IPS-NIHi11 (cell line): Measurements from ENCODE around the gene HDDC3.

Experiments used
- DNase-seq: peaks from one replicate; pipeline ENCODE4 v3.0.0; 2012; ENCODE audit warnings: mixed read lengths, low spot score

Gene HDDC3

GRCh38 chr15:90931828-90932659, at the start of gene HDDC3:
Gene HDDC3, minus strand, starts transcription at chr15:90932549. Its CDS starts 9 bp downstream, at chr15:90932540.
- DNase-seq = peak; percentile 94

- DNase-seq = no peak
Measured at GRCh38 chr15:90982135-90982534, 49.8 kb upstream of the HDDC3 start.

DNA sequence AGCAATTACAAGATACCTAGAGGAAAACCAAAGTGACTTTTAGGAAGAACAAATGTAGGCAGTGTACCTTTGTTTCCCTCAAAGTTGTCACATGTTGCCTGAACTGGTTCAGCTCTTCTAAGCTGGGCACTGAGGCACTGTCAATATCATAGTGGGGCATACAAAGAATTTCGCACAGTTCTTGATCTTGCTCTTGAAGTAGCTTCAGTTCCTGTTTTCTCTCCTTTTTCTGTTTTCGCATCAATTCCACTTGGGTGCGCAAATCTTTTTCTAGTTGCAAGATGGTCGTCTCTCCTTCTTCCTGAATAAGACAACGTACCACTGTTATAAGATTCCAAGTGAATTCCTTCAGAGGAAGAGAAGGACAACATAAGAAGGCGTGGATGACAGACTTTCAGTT, 49.3 kb upstream of the HDDC3 start:
- no peak for DNase-seq

GRCh38 chr15:90979582-90979981, 47.2 kb upstream of the HDDC3 start:
- DNase-seq = no peak

DNA sequence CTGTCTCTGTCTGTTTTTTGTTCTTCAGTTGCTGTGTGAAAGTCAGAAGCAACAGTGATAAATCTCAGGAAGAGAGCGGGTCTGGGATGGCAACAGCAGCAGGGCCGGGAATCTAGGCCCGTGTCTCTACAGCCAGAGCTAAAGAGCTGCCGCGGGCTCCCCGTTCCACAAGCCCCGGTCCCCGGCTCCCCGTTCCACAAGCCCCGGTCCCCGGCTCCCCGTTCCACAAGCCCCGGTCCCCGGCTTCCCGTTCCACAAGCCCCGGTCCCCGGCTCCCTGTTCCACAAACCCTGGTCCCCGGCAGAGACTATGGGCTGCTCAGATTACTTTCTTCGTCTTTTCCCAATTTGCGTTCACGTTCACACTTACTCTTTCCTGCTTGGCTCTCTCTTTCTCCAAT, 41.9 kb upstream of the HDDC3 start:
- DNase-seq = no peak

DNA sequence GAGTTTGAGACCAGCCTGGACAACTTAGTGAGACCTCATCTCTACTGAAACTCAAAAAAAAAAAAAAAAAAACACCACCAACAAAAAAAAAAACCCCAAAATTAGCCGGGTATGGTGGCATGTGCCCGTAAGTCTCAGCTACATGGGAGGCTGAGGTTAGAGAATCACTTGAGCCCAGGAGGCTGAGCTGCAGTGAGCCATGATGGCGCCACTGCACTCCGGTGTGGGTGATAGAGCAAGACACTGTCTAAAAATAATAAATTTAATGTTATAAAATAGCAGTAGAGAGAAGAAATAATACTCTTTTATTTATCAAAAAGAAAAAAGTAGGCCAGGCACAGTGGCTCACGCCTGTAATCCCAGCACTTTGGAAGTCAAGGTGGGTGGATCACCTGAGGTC, 39.8 kb upstream of the HDDC3 start:
- no peak for DNase-seq

DNA sequence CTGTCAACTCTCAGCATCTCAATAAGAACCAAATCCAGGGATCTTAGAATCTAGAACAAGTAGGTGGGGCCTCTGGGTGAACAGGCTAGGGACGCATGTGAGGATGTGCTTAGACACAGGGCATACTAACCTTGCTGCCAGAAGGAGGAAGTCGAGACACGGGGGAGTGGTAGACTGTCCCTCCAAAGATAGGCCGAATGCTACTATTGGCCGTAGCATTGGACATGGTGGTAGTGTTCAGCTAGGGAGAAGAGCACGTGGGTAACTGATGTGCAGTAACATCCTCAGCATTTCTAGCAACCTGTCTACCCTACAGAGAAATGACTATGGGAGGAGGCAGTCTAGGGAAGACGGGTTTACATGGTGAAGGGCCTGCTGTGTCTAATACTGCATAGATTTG, 37.9 kb upstream of the HDDC3 start:
- no peak for DNase-seq

GRCh38 chr15:90968434-90968833, 36.1 kb upstream of the HDDC3 start:
- DNase-seq = no peak

DNA sequence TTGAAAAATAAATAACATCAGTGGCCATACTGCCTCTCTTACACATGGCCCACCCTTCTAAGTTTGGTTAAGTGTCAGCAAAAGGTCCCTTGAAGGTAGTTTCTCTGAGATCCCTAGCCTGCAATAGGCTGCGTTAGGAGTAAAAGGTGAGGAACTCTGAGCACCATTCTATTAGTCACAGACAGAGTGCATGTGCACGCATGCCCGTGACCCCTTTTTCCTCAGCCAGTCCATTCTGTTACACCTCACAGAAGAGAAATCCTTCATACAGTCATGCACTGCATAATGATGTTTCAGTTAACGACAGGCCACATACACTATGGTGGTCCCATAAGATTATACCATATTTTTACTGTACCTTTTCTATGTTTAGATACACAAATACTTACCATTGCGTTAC, 34.9 kb upstream of the HDDC3 start:
- DNase-seq = no peak

- DNase-seq = no peak
Measured at GRCh38 chr15:90966262-90966661, 33.9 kb upstream of the HDDC3 start.

GRCh38 chr15:90962021-90962420, 29.7 kb upstream of the HDDC3 start:
- no peak for DNase-seq

DNA sequence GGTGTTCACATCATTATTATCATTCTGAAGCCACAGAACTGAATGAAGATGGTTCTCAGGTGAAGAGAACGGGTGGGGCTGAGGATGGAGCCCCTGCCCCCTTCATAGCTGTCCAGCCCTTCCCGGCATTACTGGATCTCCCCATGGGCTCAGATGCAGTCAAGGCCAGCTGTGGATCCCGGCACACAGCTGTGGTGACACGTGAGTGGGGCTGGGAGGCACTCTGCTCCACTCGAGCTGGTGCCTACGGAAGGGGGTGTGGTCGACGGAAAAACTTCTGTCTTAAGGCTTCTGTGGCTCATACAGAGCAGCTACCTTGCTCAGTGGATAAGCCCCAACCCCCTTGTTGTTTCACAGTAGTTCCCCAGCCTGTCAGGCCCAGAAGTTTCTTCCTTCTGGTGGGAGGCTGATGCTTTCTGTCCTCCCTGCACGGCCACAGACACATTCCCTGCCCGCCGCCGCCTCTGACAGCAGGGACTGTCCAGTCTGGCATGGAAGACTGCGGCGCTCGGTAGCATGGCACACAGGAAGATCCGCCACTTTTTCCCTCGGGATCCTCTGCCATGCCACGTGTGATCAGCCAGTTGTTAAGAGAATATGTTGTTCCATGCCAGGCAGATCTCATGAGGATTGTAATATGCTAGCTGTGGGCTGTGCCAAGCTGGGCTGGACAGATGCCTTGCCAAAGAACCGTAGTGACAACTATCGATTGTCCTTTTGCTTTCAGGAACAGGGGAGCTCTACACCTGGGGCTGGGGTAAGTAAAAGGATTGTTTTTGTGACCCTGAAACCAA, 28.1 kb upstream of the HDDC3 start:
- no peak for DNase-seq

GRCh38 chr15:90959894-90960293, 27.5 kb upstream of the HDDC3 start:
- no peak for DNase-seq

- DNase-seq = no peak
Measured at GRCh38 chr15:90959028-90959595, 26.8 kb upstream of the HDDC3 start.

- no peak for DNase-seq
Measured at GRCh38 chr15:90957791-90958190, 25.4 kb upstream of the HDDC3 start.

DNA sequence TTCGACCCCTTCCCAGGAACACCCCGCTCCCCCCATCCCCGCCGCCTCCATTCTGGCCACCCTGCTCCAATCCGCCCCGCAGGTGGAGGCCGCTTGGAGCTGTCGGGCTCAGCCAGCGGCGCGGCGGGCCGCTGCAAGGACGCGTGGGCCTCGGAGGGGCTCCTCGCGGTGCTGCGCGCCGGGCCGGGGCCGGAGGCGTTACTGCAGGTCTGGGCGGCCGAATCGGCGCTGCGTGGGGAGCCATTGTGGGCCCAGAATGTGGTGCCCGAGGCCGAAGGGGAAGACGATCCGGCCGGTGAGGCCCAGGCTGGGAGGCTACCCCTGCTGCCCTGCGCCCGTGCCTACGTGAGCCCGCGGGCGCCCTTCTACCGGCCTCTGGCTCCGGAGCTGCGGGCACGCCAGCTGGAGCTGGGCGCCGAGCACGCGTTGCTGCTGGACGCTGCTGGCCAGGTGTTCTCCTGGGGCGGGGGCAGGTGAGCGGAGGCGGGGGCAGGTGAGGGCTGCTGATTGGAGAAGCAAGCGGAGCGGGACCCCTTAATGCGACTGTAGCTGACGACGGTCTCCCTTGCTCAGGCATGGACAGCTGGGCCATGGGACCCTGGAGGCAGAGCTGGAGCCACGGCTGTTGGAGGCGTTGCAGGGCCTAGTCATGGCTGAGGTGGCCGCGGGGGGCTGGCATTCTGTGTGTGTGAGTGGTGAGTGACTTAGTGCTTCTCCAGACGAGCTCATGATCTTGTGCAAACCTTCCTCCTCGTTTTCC, 24.9 kb upstream of the HDDC3 start:
- peak; percentile 67 for DNase-seq

GRCh38 chr15:90956274-90957030, 24.1 kb upstream of the HDDC3 start:
- DNase-seq = peak; percentile 95

DNA sequence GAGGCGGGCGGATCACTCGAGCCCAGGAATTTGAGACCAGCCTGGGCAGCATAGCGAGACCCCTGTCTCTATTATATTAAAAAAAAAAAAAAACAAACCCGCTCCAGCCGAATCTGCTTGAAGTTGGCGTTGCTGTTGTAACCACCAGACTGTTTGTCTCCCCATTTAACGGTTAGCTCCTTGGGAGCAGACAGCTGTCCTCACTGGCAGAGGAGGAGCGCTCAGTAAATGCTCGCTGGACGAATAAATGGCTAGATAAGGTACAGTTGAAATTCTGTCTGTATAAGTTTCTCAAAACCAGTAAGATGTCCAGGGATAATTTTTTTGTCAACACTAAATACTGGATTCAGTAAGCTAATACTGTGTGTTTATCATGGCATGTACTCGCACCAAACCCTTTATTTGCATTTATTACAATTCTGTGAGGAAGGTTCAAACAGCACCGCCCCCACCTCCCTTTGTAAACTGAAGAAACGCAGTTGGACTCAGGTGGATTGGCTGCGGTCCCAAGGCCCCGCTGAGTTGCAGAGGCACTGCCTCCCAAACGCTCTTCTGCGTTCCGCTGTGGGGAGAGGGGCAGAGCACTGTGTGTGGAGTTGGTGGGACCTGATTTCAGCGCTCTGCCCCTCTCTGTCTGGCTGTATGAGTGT, 23.4 kb upstream of the HDDC3 start:
- DNase-seq = no peak

DNA sequence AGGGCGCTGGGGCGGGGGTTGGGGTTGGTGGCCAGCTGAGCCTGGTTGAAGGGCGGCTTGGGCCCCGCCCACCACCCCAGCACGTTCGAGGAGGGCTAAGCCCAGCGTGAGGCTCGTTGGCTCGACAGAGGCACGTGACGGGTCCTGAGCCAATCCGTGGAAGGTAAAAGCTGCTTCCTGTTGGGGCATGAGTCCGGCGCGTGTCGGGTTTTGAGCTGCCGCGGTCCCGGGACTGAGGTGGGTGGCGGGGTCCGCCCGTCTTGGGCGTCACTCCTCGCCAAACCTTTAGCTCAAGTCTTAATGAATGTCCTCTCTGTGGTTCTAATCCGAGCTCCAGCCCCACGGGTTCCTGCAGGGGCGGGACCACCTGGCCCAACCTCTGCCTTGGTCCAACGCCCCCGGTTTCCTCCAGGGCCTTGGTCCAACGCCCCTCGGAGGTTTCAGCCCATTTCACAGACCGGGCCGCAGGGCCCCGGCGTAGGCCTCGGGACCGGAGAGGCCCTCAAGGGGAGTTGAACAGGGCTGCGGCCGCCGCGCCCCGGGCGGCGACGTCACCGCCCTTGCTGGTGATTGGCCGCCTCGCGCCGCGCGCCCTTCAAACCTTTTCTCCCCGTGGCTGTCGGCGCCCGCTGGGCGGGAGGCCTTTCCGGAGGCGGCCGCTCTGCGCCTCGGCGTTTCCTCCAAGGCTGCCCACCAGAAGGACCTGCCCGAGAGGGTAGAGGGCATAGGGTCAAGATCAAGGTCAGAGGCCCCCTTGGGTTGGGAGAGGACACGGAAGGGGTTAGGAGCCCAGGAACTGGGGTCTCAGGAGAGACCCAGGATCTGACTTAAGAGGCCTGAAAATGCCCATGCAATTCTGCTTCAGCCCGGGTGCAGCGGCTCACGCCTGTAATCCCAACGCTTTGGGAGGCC, 22.6 kb upstream of the HDDC3 start, which contains the start of gene RCCD1:
Gene RCCD1 (plus strand): TSS at position 173 of the 912 bp plus-strand sequence. CDS start 1,851 bp downstream, outside the sequence.
- peak; percentile 99 for DNase-seq
